HTR-8/SVneo (cell line): ENCODE measurements around the gene RAP1GAP.

ENCODE experiments used
- DNase-seq: peaks from one replicate; pipeline ENCODE4 v3.0.0; 2011; ENCODE audit warnings: low spot score, mixed read lengths; ENCODE audit not compliant: insufficient read length
- FAIRE-seq: peaks from 2 replicates; lab custom pipeline; 2011; peaks lifted over from hg19 to GRCh38; lab: Jason Lieb, UNC

The RAP1GAP gene

GRCh38 chr1:21598904-21599303, 70.3 kb downstream of the RAP1GAP start:
- FAIRE-seq (no peak), DNase-seq (no peak)

GRCh38 chr1:21598417-21598816, 70.7 kb downstream of the RAP1GAP start:
- FAIRE-seq (no peak), DNase-seq (no peak)

- FAIRE-seq, result no peak
Observed at GRCh38 chr1:21597753-21598152, 71.4 kb downstream of the RAP1GAP start.

GRCh38 chr1:21596628-21597027, 72.5 kb downstream of the RAP1GAP start:
- no peak for FAIRE-seq
- DNase-seq, result no peak

More at GRCh38 chr1:21597753-21598152, 71.4 kb downstream of the RAP1GAP start:
- no peak for DNase-seq

GRCh38 chr1:21596174-21596573, 73.0 kb downstream of the RAP1GAP start:
- DNase-seq (no peak), FAIRE-seq (no peak)

GRCh38 chr1:21594935-21595897, 73.9 kb downstream of the RAP1GAP start:
- FAIRE-seq (no peak), DNase-seq (peak; percentile 60)

GRCh38 chr1:21594501-21594900, 74.7 kb downstream of the RAP1GAP start:
- DNase-seq (no peak), FAIRE-seq (no peak)

- FAIRE-seq, result no peak
- DNase-seq, result no peak
Observed at GRCh38 chr1:21593231-21593630, 75.9 kb downstream of the RAP1GAP start.

- FAIRE-seq, result no peak
- no peak for DNase-seq
Observed at GRCh38 chr1:21592086-21592865, 76.9 kb downstream of the RAP1GAP start.

- DNase-seq, result no peak
- FAIRE-seq, result no peak
Observed at GRCh38 chr1:21590934-21591333, 78.2 kb downstream of the RAP1GAP start.

- no peak for DNase-seq
- no peak for FAIRE-seq
Observed at GRCh38 chr1:21590126-21590880, 78.9 kb downstream of the RAP1GAP start.

GRCh38 chr1:21589618-21590017, 79.5 kb downstream of the RAP1GAP start:
- no peak for DNase-seq
- no peak for FAIRE-seq

- FAIRE-seq (no peak), DNase-seq (no peak)
Observed at GRCh38 chr1:21587602-21587953, 81.6 kb downstream of the RAP1GAP start.

- DNase-seq, result peak; percentile 94
- FAIRE-seq, result peak; percentile 98
Observed at GRCh38 chr1:21586846-21587601, 82.1 kb downstream of the RAP1GAP start.

- no peak for FAIRE-seq
- no peak for DNase-seq
Observed at GRCh38 chr1:21586222-21586621, 82.9 kb downstream of the RAP1GAP start.

- no peak for DNase-seq
- FAIRE-seq, result no peak
Observed at GRCh38 chr1:21585037-21585436, 84.1 kb downstream of the RAP1GAP start.

- FAIRE-seq (no peak), DNase-seq (no peak)
Observed at GRCh38 chr1:21584096-21584495, 85.1 kb downstream of the RAP1GAP start.

- no peak for DNase-seq
- FAIRE-seq, result no peak
Observed at GRCh38 chr1:21579791-21580190, 89.4 kb downstream of the RAP1GAP start.

GRCh38 chr1:21577933-21578332, 91.2 kb downstream of the RAP1GAP start:
- DNase-seq, result no peak
- no peak for FAIRE-seq

- DNase-seq, result no peak
- no peak for FAIRE-seq
Observed at GRCh38 chr1:21577324-21577723, 91.8 kb downstream of the RAP1GAP start.
